T-helper 22 cell (primary cell): ENCODE measurements around the gene SAMD4A.

Source experiments
- DNase-seq: peaks from one replicate; pipeline ENCODE4 v3.0.0-alpha.2; 2020; ENCODE audit warnings: low read depth

The SAMD4A gene

GRCh38 chr14:54834727-54835126, 267.8 kb downstream of the SAMD4A start:
- DNase-seq = no peak

- no peak for DNase-seq
Measured at GRCh38 chr14:54836231-54836630, 269.3 kb downstream of the SAMD4A start.

- DNase-seq = no peak
Measured at GRCh38 chr14:54837508-54838149, 270.7 kb downstream of the SAMD4A start.

- no peak for DNase-seq
Measured at GRCh38 chr14:54838931-54839512, 272.1 kb downstream of the SAMD4A start.

- DNase-seq = no peak
Measured at GRCh38 chr14:54839701-54840119, 272.8 kb downstream of the SAMD4A start.

- no peak for DNase-seq
Measured at GRCh38 chr14:54840336-54840735, 273.4 kb downstream of the SAMD4A start.

- DNase-seq = no peak
Measured at GRCh38 chr14:54840798-54841197, 273.9 kb downstream of the SAMD4A start.
